Stimulated activated naive CD8-positive, alpha-beta T cell treated with anti-CD3 and anti-CD28 coated beads, Interleukin-15, Interleukin-2, amounts not matched to agents 100 U/mL and 50 U/mL, for 24 hours (primary cell): Measurements from ENCODE around the gene FNDC1.

Experiments
- ATAC-seq: fragments of 150-1000 bp; cut with Tn5 transposase; one replicate; pipeline ENCODE4 v1.10.0; 2021
- DNase-seq: peaks from one replicate; pipeline ENCODE4 v3.0.0; 2021

FNDC1 gene

DNA sequence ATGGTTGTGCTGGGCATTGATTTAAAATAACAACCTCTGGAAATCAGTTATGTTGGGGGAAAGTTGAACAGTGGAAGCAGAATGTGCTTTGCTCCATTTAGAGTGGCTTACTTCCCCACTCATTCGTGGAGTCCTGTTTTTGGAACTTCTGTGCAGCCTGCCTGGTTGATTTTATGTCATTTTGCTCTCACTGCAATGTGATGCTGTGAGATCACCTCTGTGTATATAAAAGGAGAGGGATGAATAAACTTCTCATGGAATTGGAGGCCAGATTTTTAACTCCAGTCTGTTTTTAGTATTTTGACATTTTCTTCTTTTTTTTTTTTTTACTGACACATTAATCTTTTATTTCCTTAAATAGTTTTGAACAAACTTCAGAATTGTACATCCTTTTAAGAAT lies 139.0 kb downstream of the FNDC1 start:
- DNase-seq (no peak), ATAC-seq (no peak)

DNA sequence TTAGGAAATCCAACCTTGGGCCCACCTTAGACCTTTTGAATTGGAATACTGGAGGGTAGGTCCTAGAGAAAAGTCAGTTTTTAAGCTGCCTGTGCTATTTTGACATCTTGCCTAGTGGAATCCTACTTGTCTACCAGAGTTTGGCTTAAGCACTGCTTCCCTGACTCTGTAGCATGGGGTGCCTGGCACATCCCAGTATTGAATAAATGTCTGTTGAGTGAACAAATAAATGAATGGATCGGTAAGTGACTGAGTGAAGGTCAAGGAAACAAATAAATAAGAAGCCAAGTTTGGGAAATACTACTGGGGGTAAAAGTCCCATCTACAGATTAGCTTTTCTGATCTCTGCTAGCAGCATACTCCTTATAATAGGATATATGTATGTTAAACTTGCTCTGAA lies 140.5 kb downstream of the FNDC1 start:
- ATAC-seq, result no peak
- no peak for DNase-seq

DNA sequence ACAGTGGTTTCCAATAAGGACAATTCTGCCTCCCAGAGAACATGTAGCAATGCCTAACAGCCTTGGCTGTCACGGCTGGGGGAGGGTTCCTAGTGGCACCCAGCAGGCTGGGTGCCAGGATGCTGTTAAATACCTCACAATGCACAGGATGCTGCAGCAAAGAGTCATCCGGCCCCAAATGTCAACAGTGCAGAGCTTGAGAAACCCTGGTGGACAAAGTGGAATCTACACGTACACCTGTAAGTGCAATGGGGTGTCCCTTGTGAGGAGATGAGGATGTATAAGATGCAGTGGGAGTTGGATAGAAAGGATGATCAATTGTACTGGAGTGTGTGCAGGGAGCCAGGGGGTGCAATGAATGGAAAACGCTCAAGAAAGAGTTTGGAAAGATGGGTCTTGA lies 142.4 kb downstream of the FNDC1 start:
- ATAC-seq (no peak), DNase-seq (no peak)

DNA sequence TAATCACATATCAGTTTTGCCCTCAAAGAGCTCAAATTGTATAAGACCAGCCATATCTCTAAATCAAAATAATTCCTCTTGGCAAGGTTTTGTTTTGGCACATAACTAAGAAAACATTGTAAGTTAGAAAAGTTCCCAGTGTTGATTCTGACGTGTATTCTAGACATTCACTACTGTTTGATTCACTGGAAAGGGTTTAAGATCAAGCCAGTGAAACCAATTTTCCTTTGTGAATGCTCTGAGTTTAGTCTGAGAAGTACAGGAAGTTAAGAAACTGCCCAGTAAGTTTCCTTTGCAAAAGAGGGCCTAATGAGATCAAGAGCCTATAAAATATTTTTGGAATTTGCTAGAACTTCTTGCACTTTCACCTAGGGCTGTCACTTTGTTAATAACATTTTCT lies 143.0 kb downstream of the FNDC1 start:
- no peak for ATAC-seq

DNA sequence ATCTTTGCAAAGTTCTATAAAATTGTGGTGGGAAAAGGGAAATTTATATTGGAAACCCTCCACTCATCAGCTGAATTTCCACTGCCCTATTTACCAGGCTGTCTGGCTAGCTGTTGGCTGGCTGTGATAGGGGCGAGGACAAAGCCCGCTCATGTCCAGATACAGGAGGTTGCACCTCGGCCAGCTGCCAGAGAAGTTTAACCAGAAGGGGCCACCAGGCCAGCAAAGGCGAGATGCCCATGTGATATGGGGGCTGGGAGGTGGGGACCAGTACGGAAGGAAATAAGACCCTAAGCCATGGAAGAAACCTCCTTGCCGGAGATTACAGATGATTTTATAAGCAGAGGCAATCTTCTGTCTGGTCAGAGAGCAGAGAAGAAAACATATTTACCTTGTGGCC lies 143.8 kb downstream of the FNDC1 start:
- ATAC-seq, result no peak
- no peak for DNase-seq

More for the DNA sequence above, 143.0 kb downstream of the FNDC1 start:
- no peak for DNase-seq

DNA sequence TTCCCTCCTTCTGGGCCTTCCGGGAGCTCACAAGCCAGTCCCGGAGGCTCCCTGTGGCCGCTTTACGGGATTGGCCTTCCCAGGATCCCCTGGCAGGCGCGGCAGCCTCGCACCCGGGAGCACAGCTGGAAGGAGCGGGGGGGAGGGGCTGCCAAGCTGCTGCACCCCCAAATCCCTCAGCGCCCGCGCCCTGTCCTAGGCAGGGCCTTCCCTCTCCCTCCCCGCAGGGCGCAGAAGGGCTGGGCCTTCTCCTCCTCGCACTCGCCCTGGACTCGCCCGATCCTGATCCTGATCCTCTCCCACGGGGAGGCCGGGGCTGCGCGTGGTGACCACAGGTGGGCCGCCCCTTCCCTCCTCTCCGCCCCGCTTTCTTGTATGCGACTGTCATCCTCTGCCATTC lies 146.4 kb downstream of the FNDC1 start:
- ATAC-seq, result no peak
- no peak for DNase-seq

DNA sequence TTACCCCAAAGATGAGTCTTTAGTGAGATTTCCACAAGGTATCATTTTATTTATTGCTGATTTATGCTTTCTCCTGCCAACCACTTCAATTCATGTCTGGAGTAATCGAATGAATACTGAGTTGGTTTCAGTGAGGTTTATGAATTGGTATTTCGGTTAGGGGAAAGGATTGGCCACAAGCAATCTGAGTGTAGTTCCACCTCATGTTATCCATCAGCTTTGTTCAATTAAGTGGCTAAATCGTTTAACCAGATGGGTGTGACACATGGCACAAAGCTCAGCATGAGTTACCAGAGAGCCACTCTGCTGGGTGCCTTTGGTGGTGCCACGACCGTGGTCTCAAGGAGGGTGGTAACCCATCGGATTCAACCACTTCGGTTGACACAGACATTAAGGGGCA lies 148.2 kb downstream of the FNDC1 start:
- no peak for DNase-seq
- no peak for ATAC-seq

DNA sequence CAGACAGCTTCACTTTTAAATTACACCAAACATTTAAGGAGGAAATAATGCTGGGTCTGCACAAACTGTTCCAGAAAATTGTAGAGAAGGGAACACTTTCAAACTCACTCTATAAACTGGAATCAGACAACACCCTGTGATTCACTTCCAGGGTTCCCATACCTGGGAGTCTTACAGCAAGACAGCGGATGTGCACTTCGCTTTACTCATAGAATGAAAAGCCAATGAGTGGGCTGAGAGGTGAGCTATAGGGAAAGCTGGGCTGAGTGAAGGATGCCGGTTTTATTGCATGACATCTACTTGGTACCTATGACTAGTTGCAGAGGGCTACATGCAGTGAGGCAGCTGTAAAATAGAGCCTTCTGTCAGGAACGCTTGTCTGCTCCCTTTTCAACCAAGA lies 152.1 kb downstream of the FNDC1 start:
- ATAC-seq, result no peak
- no peak for DNase-seq
